Heart left ventricle (tissue), 13 donors: ENCODE results near the gene CD86.

Source experiments
- CTCF ChIP-seq, 12 donors: fragments of 200-600 bp; sonication (generic) in 4 of 12; IDR thresholded peaks; one replicate each; pipeline versions ENCODE4 v1.5.0 to v1.8.0; 2018 to 2022; ENCODE audit warnings: antibody characterized with exemption in 12 of 12, mild to moderate bottlenecking in 5 of 12
- POLR2A ChIP-seq, 2 donors: fragments of 450-650 bp; IDR thresholded peaks; one replicate each; pipeline ENCODE4 v1.6.1; 2017; ENCODE audit warnings: antibody characterized with exemption in 2 of 2, mild to moderate bottlenecking in 2 of 2, moderate library complexity in 2 of 2
- donor health status: ischemic (EF 13 %, LVEDD 7.1; RV severe dilation, severe dysfunction).
- donor health status: DM: no; HTN: yes; CAD: no.
- donor health status: DM: no; HTN: no; CAD: no.
- donor health status: ischemic (EF 25% LVEDD 6.9; RV normal size, moderate dysfunction).
- donor health status: ischemic (EF 25% LVEDD 5.7; RV mildly dilated, moderate dysfunction).
- donor health status: ischemic (EF 35%, LVEDD 5.7; RV mildly dilated, moderate dysfunction).
- donor health status: nonischemic (EF 11% LVEDD 7.7; RV severe dilation, severe dysfunction).
- donor health status: DM: yes; HTN: yes; CAD: no.
- donor health status: PGD.
- donor health status: ischemic (EF 29% LVEDD 5.4; RV normal size, mild dysfunction).
- donor health status: nonischemic (EF 23%, LVEDD 6.1; RV moderate dilation, normal function).

DNA sequence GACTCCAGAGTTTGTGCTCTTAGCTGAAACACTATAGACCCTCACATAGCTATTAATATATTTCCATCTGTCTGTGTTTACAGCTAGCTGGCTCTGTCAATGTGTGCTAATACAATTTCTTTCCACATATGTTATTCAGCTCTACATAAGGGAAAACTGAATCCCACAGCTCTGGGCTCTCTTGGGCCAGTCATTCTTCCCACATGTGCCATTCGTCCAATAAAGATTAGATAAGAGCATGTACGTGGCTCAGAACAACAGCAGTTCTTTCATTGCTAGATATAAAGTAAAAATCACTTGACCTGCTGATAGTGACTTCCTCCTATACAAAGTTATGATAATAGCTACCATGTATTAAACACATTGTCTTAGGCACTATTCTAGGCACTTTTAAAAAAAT, 30.4 kb upstream of the CD86 start:
- TF ChIP-seq CTCF (IDR thresholded peaks at IDR 0.05) (no peak), POLR2A (IDR thresholded peaks at IDR 0.05) (no peak)
